Spleen (tissue), 7 donors: ENCODE data around the gene AXIN1.

Experiments used
- POLR2A ChIP-seq, 3 donors: fragments of 450-650 bp; IDR thresholded peaks; one replicate each; pipeline ENCODE4 v1.5.1; 2017; ENCODE audit warnings: antibody characterized with exemption in 3 of 3, mild to moderate bottlenecking in 1 of 3
- POLR2AphosphoS5 ChIP-seq, 3 donors: sonication (generic); formaldehyde crosslinking; IDR thresholded peaks; one replicate each; pipeline ENCODE4 v1.5.1; 2017; ENCODE audit warnings: antibody characterized with exemption in 3 of 3
- TF ChIP-seq, protein P1 (sequence below), 11 experiments: fragments of 200-600 bp in 7 of 11; fragments of 450-650 bp in 4 of 11; sonication (generic) in 4 of 11; IDR thresholded peaks in 8 of 11; conservative IDR thresholded peaks in 3 of 11; 1 replicate in 7 of 11; 2 replicates in 4 of 11; pipeline versions ENCODE4 v1.4.0 to v1.8.0; 2016 to 2021; ENCODE audit warnings: antibody characterized with exemption in 11 of 11, inconsistent platforms in 4 of 11, mild to moderate bottlenecking in 1 of 11
- donor health status: DM: no; HTN: no; CAD: no; lungs with moderate emphysema.
- donor health status: DM: no; HTN: no; CAD: no.
- donor health status: DM: no; HTN: no; CAD: no.

DNA sequence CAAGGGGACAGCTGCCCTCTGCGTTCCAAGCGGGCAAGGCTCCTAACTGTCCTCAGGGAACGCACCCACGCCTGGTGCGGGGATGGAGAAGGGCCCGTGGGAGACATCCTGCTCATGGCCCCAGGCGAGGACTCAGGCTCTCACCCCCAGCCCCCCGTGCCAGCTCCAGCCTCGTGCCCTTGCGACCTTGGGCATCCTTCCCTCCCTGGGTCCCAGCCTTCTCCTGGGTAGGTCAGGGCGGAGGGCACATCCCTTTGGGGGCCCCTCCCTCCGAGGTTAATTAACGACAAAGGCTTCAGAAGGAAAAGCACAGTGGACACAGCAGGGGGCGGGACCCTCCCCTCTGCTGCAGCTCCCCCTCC is 26.3 kb upstream of the AXIN1 start:
- TF ChIP-seq POLR2A (IDR thresholded peaks at IDR 0.05) = no peak
- TF ChIP-seq, protein P1, sequence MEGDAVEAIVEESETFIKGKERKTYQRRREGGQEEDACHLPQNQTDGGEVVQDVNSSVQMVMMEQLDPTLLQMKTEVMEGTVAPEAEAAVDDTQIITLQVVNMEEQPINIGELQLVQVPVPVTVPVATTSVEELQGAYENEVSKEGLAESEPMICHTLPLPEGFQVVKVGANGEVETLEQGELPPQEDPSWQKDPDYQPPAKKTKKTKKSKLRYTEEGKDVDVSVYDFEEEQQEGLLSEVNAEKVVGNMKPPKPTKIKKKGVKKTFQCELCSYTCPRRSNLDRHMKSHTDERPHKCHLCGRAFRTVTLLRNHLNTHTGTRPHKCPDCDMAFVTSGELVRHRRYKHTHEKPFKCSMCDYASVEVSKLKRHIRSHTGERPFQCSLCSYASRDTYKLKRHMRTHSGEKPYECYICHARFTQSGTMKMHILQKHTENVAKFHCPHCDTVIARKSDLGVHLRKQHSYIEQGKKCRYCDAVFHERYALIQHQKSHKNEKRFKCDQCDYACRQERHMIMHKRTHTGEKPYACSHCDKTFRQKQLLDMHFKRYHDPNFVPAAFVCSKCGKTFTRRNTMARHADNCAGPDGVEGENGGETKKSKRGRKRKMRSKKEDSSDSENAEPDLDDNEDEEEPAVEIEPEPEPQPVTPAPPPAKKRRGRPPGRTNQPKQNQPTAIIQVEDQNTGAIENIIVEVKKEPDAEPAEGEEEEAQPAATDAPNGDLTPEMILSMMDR (IDR thresholded peaks at IDR 0.05 in 8 of 11, conservative IDR thresholded peaks at IDR 0.05 in 3 of 11) = no peak
- peak in 1 of 3 donors; percentile 16 for TF ChIP-seq POLR2AphosphoS5 (IDR thresholded peaks at IDR 0.05)
